H1 (cell line): Measurements from ENCODE around the gene DOK6. TPM values are rescaled to one million over a fixed set of nuclear protein-coding genes. Genes with fewer than 3 reads are reported as not detected.

Experiments used
- CTCF ChIA-PET: fragments of 300-600 bp; sonication (Branson Sonifier 250); formaldehyde crosslinking; loops from one replicate; lab custom pipeline; 2021; ENCODE audit not compliant: partially characterized antibody; lab: Charles Lee
- POLR2A ChIA-PET: fragments of 300-600 bp; sonication (Branson Sonifier 250); formaldehyde crosslinking; loops from one replicate; lab custom pipeline; 2021; ENCODE audit warnings: inconsistent platforms; ENCODE audit not compliant: partially characterized antibody; lab: Charles Lee
- DNase-seq, 2 experiments: peaks; one replicate each; pipeline versions ENCODE4 v3.0.0 to v3.0.0-alpha.2; 2010 to 2022; ENCODE audit warnings: low spot score in 2 of 2, low read depth in 1 of 2, mixed read lengths in 1 of 2
- FAIRE-seq: peaks from 2 replicates; lab custom pipeline; 2011; peaks lifted over from hg19 to GRCh38; lab: Jason Lieb, UNC
- H2AFZ ChIP-seq: 2 replicates; pipeline ENCODE4 v1.8.1; 2012; ENCODE audit warnings: low read length, inconsistent platforms
- H2AK5ac ChIP-seq: 2 replicates; pipeline ENCODE4 v1.6.1; 2013; ENCODE audit warnings: low read depth, low read length
- H2BK120ac ChIP-seq: replicated peaks from 2 replicates; pipeline ENCODE3; 2013; ENCODE audit warnings: low read depth, low read length, inconsistent platforms
- H2BK12ac ChIP-seq: 2 replicates; pipeline ENCODE4 v1.6.1; 2013; ENCODE audit warnings: low read depth, low read length
- H2BK15ac ChIP-seq: 2 replicates; pipeline ENCODE4 v1.6.1; 2013; ENCODE audit warnings: low read length
- H2BK20ac ChIP-seq: 2 replicates; pipeline ENCODE4 v1.6.1; 2013; ENCODE audit warnings: low read length
- H2BK5ac ChIP-seq: 2 replicates; pipeline ENCODE4 v1.6.1; 2013; ENCODE audit warnings: low read depth, low read length
- H3K14ac ChIP-seq: 2 replicates; pipeline ENCODE4 v1.6.1; 2013; ENCODE audit warnings: inconsistent platforms; ENCODE audit not compliant: insufficient read length
- H3K18ac ChIP-seq: 2 replicates; pipeline ENCODE4 v1.6.1; 2013; ENCODE audit warnings: low read length; ENCODE audit errors: extremely low read depth
- H3K23ac ChIP-seq: 2 replicates; pipeline ENCODE4 v1.6.1; 2013; ENCODE audit warnings: inconsistent platforms; ENCODE audit not compliant: insufficient read length
- H3K23me2 ChIP-seq: 2 replicates; pipeline ENCODE4 v1.6.1; 2013; ENCODE audit warnings: low read depth, low read length
- H3K27ac ChIP-seq: 2 replicates; pipeline ENCODE4 v1.6.1; 2011; ENCODE audit warnings: low read depth, low read length, inconsistent platforms
- H3K27me3 ChIP-seq, 4 experiments: replicated peaks in 1 of 4; 1 replicate in 1 of 4; 2 replicates in 3 of 4; pipeline versions ENCODE4 v1.6.1 to v1.8.1; 2011 to 2013; ENCODE audit warnings: low read length in 3 of 4, mild to moderate bottlenecking in 3 of 4, inconsistent platforms in 2 of 4, mixed read lengths in 2 of 4, moderate library complexity in 1 of 4; ENCODE audit not compliant: control insufficient read depth in 3 of 4, insufficient read depth in 3 of 4; ENCODE audit errors: extremely low read depth in 1 of 4
- H3K36me3 ChIP-seq, 4 experiments: 2 replicates each; pipeline versions ENCODE4 v1.6.1 to v1.8.1; 2011 to 2013; ENCODE audit warnings: mild to moderate bottlenecking in 4 of 4, low read length in 3 of 4, moderate library complexity in 2 of 4, control low read depth in 1 of 4, inconsistent platforms in 1 of 4; ENCODE audit not compliant: insufficient read depth in 4 of 4, control insufficient read depth in 2 of 4
- H3K4ac ChIP-seq: replicated peaks from 2 replicates; pipeline ENCODE3; 2013; ENCODE audit warnings: low read length, low read depth, mixed read lengths, inconsistent platforms; ENCODE audit not compliant: insufficient read length
- H3K4me1 ChIP-seq, 4 experiments: replicated peaks in 1 of 4; 1 replicate in 1 of 4; 2 replicates in 3 of 4; pipeline versions ENCODE4 v1.6.1 to v1.8.1; 2011 to 2013; ENCODE audit warnings: low read length in 3 of 4, inconsistent platforms in 2 of 4, mixed read lengths in 1 of 4; ENCODE audit not compliant: insufficient read depth in 4 of 4, control insufficient read depth in 3 of 4
- H3K4me2 ChIP-seq, 2 experiments: 2 replicates each; pipeline versions ENCODE4 v1.6.1 to v1.8.1; 2011 to 2013; ENCODE audit warnings: low read depth in 2 of 2, low read length in 2 of 2, control low read depth in 1 of 2, inconsistent platforms in 1 of 2, mild to moderate bottlenecking in 1 of 2; ENCODE audit not compliant: insufficient read depth in 1 of 2
- H3K4me3 ChIP-seq, 4 experiments: fragments of 200-600, 300-600 bp in 1 of 4; sonication (generic), shearing (Covaris generic), sonication (Bioruptor Twin) in 1 of 4; 2 replicates each; pipeline versions ENCODE4 v1.5.1 to v1.8.1; 2011 to 2016; ENCODE audit warnings: low read length in 4 of 4, low read depth in 3 of 4, control low read depth in 2 of 4, inconsistent platforms in 2 of 4, mild to moderate bottlenecking in 2 of 4, mixed read lengths in 1 of 4, moderate library complexity in 1 of 4; ENCODE audit not compliant: insufficient read depth in 2 of 4; ENCODE audit errors: extremely low read depth in 1 of 4
- H3K56ac ChIP-seq: replicated peaks from 2 replicates; pipeline ENCODE3; 2013; ENCODE audit warnings: low read depth, mild to moderate bottlenecking, mixed read lengths, low read length, inconsistent platforms; ENCODE audit not compliant: insufficient read length
- H3K79me1 ChIP-seq: 2 replicates; pipeline ENCODE4 v1.6.1; 2013; ENCODE audit warnings: low read depth, low read length, control low read depth
- H3K79me2 ChIP-seq, 2 experiments: 2 replicates each; pipeline versions ENCODE4 v1.6.1 to v1.8.1; 2012 to 2013; ENCODE audit warnings: low read length in 2 of 2, mild to moderate bottlenecking in 2 of 2, inconsistent platforms in 1 of 2; ENCODE audit not compliant: insufficient read depth in 2 of 2, control insufficient read depth in 1 of 2
- H3K9ac ChIP-seq, 4 experiments: replicated peaks in 1 of 4; 1 replicate in 1 of 4; 2 replicates in 3 of 4; pipeline versions ENCODE4 v1.6.1 to v1.8.1; 2011 to 2013; ENCODE audit warnings: low read depth in 3 of 4, low read length in 3 of 4, control low read depth in 2 of 4, mild to moderate bottlenecking in 2 of 4, moderate library complexity in 2 of 4, inconsistent platforms in 1 of 4; ENCODE audit errors: extremely low read depth in 1 of 4
- H3K9me3 ChIP-seq, 2 experiments: 2 replicates each; pipeline versions ENCODE4 v1.6.1 to v1.8.1; 2012 to 2013; ENCODE audit warnings: mild to moderate bottlenecking in 2 of 2, moderate library complexity in 2 of 2, control low read depth in 1 of 2, inconsistent platforms in 1 of 2, low read depth in 1 of 2, low read length in 1 of 2, mixed read lengths in 1 of 2; ENCODE audit not compliant: insufficient read depth in 2 of 2
- H4K20me1 ChIP-seq, 2 experiments: replicated peaks in 1 of 2; 2 replicates each; pipeline versions ENCODE3 to v1.8.1; 2011 to 2013; ENCODE audit warnings: inconsistent platforms in 2 of 2, low read length in 2 of 2, mild to moderate bottlenecking in 1 of 2; ENCODE audit not compliant: insufficient read depth in 2 of 2, control insufficient read depth in 1 of 2
- H4K5ac ChIP-seq: 2 replicates; pipeline ENCODE4 v1.6.1; 2013; ENCODE audit warnings: low read length, low read depth, mixed read lengths, inconsistent platforms; ENCODE audit not compliant: insufficient read length
- H4K8ac ChIP-seq: 2 replicates; pipeline ENCODE4 v1.8.0; 2013; ENCODE audit warnings: mild to moderate bottlenecking, moderate library complexity, low read length, inconsistent platforms; ENCODE audit not compliant: insufficient read depth; ENCODE audit errors: extremely low read depth
- H4K91ac ChIP-seq: replicated peaks from 2 replicates; pipeline ENCODE3; 2013; ENCODE audit warnings: low read length, mixed read lengths, inconsistent platforms; ENCODE audit not compliant: insufficient read length
- JUND ChIP-seq: IDR thresholded peaks from 2 replicates; pipeline ENCODE4 v1.6.1; 2011; ENCODE audit warnings: mild to moderate bottlenecking, improper control_type of control experiment, low read length
- RFX5 ChIP-seq: IDR thresholded peaks from 2 replicates; pipeline ENCODE4 v1.6.1; 2011; ENCODE audit warnings: low read depth, low read length, improper control_type of control experiment, borderline replicate concordance
- WGBS, 2 experiments: shearing (Covaris generic) in 1 of 2; methylation state at CpG; one replicate each; pipeline versions ENCODE4 v1.1.6 to v1.1.7; 2013 to 2015; ENCODE audit warnings: low lambda C conversion rate in 2 of 2, mixed read lengths in 2 of 2, inconsistent platforms in 1 of 2, low coverage in 1 of 2, missing lambda C conversion rate in 1 of 2; ENCODE audit not compliant: insufficient replicate concordance in 2 of 2, insufficient coverage in 1 of 2, insufficient read length in 1 of 2; ENCODE audit errors: extremely low coverage in 1 of 2, missing lambda C conversion rate in 1 of 2; 5-methylcytosine and 5-hydroxymethylcytosine counted together
- polyA plus RNA-seq, 7 experiments: library from polyadenylated mRNA; depleted of rRNA in 3 of 7; stranded (reverse) in 5 of 7; unstranded in 2 of 7; fragments of >200 nt in 5 of 7; fragments of 200-250 nt in 2 of 7; gene quantifications; 1 replicate in 5 of 7; 2 replicates in 1 of 7; 4 replicates in 1 of 7; pipeline versions ENCODE4 v1.2.1 to v1.2.3, GENCODE V29; 2011 to 2013; ENCODE audit warnings: missing spikeins in 2 of 7, mixed read lengths in 2 of 7
- total RNA-seq: library from RNA; stranded (reverse); fragmentation: NEBNext Ultra II Directional; extraction: Animal tissue kit (Norgen Biotek cat#: 25700); gene quantifications from 2 replicates; pipeline ENCODE4 v1.2.1, GENCODE V29; 2021

The DOK6 gene
- total and polyA plus RNA-seq, 2 of the 8 experiments (the other 6 are each of a cell fraction or from before 2014, with no cell fraction given): 0.33 to 0.50 TPM

DNA sequence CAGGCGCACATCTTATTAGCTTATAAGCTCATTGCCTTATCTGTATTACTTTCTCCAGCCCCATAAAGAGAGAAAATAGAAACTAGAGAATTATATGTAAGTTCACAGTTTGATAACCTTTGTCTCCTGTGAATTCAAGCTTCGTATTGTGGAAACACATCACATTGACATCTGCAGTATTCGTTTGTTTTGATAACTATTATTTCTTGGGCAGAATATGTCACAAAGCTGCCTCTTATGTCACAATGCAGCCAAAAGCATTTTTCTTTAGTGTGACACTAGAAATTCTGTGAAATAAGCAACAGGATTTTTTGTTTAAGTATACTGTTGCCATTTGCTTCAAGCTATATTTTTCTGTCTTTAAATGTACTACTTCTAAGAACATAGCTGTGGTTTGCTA lies 221.5 kb downstream of the DOK6 start:
- H2BK12ac ChIP-seq: no peak overlapping the region
- no peaks in the 10 kb centered on the region for H3K79me2 ChIP-seq
- no peak overlapping the region for H3K56ac ChIP-seq
- no peak overlapping the region for H3K4me3 ChIP-seq
- no peak overlapping the region for H3K23ac ChIP-seq
- no peak overlapping the region for H4K5ac ChIP-seq
- H4K20me1 ChIP-seq: no peaks in the 10 kb centered on the region
- 59% methylated on average over 3 of the region's 3 CpGs; no CpG with 5 or more reads in 1 of the 2 experiments for WGBS, 2 experiments
- H4K8ac ChIP-seq: no peak overlapping the region
- no peak overlapping the region for H2BK120ac ChIP-seq
- CTCF ChIA-PET: interaction anchor here (0.6 to 0.8 kb wide), 3 partner anchors 15 to 760 kb away, joined by 3 read pairs; no protein-coding TSS in a partner anchor
- DNase-seq (no peak), FAIRE-seq (no peak)
- no peak overlapping the region for H3K14ac ChIP-seq
- no peak overlapping the region for H2AFZ ChIP-seq
- H3K18ac ChIP-seq: no peak overlapping the region
- no peak overlapping the region for H3K4ac ChIP-seq
- no peaks in the 10 kb centered on the region for H3K79me1 ChIP-seq
- H2BK20ac ChIP-seq: no peak overlapping the region
- no peak overlapping the region for H2BK15ac ChIP-seq
- H4K91ac ChIP-seq: no peak overlapping the region
- H2BK5ac ChIP-seq: no peak overlapping the region
- H3K9me3 ChIP-seq: no peaks in the 10 kb centered on the region
- no peak overlapping the region for H3K27ac ChIP-seq
- peaks cover 0 to 1% (median 0%) of the 10 kb centered on the region in 4 experiments; a peak in 1 of 7 replicates for H3K27me3 ChIP-seq
- POLR2A ChIA-PET: no interaction called here
- H3K23me2 ChIP-seq: no peaks in the 10 kb centered on the region
- H3K4me1 ChIP-seq: no peaks in the 10 kb centered on the region
- no peak overlapping the region for H2AK5ac ChIP-seq
- H3K9ac ChIP-seq: no peak overlapping the region
- H3K36me3 ChIP-seq: no peaks in the 10 kb centered on the region
- H3K4me2 ChIP-seq: no peak overlapping the region
- TF ChIP-seq RFX5 (no peak), JUND (no peak)
